GM12801 (cell line): ENCODE results near the gene ARHGEF10L.

Source experiments
- CTCF ChIP-seq: IDR thresholded peaks from one replicate; pipeline ENCODE4 v1.5.1; 2011; ENCODE audit warnings: control low read depth; ENCODE audit not compliant: insufficient read length; ENCODE audit errors: extremely low read depth

ARHGEF10L gene

GRCh38 chr1:17713993-17714392, 174.5 kb downstream of the ARHGEF10L start:
- TF ChIP-seq CTCF, result no peak

- TF ChIP-seq CTCF, result no peak
Observed at GRCh38 chr1:17717594-17718535, 178.4 kb downstream of the ARHGEF10L start.

- TF ChIP-seq CTCF, result no peak
Observed at GRCh38 chr1:17719874-17720273, 180.4 kb downstream of the ARHGEF10L start.

- TF ChIP-seq CTCF, result no peak
Observed at GRCh38 chr1:17721444-17721843, 181.9 kb downstream of the ARHGEF10L start.

- no peak for TF ChIP-seq CTCF
Observed at GRCh38 chr1:17723684-17724083, 184.2 kb downstream of the ARHGEF10L start.

- no peak for TF ChIP-seq CTCF
Observed at GRCh38 chr1:17724150-17724549, 184.7 kb downstream of the ARHGEF10L start.

- no peak for TF ChIP-seq CTCF
Observed at GRCh38 chr1:17725084-17725719, 185.7 kb downstream of the ARHGEF10L start.
